Islet precursor cell (in vitro differentiated cells): ENCODE results near the gene PNPLA7.
"Not testable (repeated sequence)": the region's sequence is repeated elsewhere in the genome, so short reads cannot be mapped to it uniquely, and the experiment has no call there.

ENCODE experiments used
- DNase-seq: peaks from one replicate; pipeline ENCODE4 v3.0.0-alpha.2; 2018

The PNPLA7 gene

GRCh38 chr9:137458194-137459151, 91.7 kb downstream of the PNPLA7 start:
- peak; percentile 52 for DNase-seq

GRCh38 chr9:137457406-137458193, 92.6 kb downstream of the PNPLA7 start:
- DNase-seq: no peak

DNA sequence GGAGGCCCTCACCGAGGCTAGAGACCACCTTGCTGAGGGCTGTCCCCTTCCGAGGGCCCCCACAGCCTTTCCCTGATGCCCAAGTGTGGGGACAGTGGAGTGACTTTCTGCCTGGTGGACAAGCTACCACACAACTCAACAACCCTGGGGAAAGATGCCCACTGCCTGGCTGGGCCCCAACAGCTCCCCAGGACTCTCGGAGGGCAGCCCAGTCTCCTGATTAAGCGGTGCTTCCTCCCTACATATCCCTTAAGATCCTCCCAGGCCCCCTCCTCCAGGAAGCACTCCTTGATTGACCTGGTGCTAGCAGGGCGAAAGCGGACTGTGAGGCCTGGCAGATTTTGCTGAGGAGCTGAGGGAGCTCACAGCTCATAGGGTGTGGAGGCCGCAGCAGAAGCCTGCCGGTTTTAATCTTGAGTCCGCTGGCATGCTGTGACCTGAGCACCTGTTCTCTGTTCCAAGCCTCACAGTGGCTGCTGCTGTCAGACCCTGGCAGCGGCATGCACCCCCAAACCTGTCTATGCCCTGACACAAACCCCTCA, 93.3 kb downstream of the PNPLA7 start:
- no peak for DNase-seq

DNA sequence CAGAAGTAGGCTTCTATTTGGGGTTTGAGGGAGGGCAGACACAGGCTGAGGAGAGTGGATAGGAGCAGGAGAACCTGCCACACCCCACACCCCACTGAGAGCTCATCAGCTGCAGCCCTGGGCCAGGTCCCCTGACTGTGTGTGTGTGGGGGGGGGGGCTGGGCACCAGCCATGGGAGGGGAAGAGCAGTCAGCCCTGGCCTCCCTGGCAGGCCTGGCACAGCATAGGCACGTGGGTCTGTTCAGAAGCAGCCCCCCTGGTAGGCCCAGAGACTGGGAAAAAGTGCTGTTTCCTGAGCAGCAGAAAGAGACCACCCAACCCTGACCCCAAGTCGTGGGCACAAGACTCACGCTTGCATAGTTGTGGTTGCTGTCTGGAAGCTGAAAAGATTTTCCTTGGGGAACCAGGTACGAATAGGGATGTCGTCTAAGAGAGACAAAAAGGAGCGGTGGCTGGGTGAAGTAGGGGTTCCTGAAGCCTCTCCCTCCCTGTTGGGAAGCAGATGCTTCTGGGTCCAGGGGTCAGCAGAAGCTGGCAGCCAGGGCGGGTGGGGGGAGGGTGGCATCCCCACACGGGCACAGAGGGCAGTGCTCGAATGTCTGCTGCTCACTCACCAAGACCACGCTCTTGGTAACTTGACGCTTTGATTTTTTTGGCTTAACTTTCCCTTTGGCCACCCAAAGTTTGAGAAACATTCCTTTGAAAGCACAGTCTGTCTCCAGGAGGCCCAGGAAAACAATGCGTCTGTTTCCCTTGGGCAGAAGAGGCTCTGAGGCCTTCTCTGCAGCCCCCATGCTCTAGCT, 93.9 kb downstream of the PNPLA7 start:
- no peak for DNase-seq

- no peak for DNase-seq
These were observed 94.7 kb downstream of the PNPLA7 start for GRCh38 chr9:137455359-137455991.

GRCh38 chr9:137454597-137455358, 95.4 kb downstream of the PNPLA7 start:
- DNase-seq: peak; percentile 73

GRCh38 chr9:137454145-137454596, 96.0 kb downstream of the PNPLA7 start:
- DNase-seq: peak; percentile 71

DNA sequence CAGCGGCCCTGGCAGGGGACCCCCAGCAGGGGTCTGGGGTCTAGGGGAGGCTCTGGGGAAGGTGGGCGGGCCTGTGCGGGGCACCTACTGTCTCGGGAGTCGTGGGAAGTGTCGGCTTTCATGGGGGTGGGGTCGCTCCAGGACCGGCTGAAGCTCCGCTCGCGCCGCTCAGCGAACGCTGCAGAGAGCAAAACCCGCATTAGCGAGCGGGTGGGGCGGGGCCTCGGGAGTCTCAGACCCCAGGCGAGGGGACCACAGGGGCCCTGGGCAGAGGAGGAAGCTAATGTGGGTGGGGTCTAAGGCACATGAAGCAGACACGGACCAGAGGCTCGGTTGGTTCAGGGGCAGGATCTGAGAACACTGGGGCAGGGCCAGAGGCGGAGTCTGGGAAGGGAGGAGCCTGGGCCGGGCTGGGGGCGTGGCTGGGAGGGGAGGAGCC, 96.5 kb downstream of the PNPLA7 start:
- peak; percentile 93 for DNase-seq

DNA sequence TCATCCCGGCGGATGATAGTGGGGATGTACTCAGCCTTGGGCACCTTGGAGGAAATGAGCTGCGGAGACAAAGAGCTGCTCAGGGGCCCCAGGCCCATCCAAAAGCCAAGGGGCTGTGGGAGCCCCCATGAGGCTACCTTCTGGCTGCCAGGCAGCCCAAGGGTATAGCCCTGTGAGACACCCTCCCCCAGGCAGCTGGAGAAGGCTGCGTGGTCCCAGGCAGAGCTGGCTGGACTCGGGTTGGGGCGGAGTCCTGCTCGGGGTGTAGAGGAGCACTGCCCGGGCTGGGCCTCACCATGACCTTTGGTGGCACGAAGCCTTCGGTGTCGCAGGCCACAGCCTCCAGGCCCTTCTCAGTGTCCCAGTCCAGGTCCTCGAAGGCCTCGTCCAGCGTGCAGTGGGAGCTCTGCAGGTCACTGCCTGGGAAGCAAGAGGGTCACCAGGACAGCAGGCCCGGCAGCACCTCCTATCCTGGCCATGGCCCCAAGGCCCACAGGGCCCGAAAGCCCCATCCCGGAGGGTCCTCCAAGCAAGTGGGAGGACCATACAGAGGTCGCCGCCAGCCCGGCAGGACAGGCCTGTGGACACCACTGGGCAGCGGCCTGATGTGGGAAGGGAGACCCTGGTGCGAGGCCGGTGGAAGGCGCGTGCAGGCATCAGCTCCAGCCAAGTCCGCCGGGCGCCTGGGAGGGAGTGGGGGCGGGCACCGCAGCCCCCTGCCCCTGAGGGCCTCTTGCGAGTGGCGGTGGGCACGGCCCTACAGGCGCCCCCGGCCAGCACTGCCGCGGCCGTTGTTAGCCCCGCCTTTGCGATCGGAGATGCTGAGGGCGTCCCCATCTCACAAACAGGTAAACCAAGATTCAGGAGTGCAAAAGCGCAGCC, 97.2 kb downstream of the PNPLA7 start:
- no peak for DNase-seq

GRCh38 chr9:137452006-137452760, 98.0 kb downstream of the PNPLA7 start:
- no peak for DNase-seq

- not testable (repeated sequence) for DNase-seq
These were observed 98.8 kb downstream of the PNPLA7 start for GRCh38 chr9:137451264-137452005.

DNA sequence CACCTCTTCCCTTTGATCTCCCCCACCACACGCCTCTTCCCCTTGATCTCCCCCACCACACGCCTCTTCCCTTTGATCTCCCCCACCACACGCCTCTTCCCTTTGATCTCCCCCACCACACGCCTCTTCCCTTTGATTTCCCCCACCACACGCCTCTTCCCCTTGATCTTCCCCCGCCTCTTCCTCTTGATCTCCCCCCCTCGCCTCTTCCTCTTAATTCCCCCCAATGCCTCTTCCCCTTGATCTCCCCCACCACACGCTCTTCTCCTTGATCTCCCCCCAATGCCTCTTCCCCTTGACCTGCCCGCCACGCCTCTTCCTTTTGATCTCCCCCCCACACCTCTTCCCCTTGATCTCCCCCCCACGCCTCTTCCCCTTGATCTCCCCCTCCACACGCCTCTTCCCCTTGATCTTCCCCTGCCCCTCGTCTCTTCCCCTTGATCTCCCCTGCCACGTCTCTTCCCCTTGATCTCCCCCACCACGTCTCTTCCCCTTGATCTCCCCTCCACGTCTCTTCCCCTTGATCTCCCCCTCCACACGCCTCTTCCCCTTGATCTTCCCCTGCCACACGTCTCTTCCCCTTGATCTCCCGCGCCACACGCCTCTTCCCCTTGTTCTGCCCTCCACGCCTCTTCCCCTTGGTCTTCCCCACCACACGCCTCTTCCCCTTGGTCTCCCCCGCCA, 99.5 kb downstream of the PNPLA7 start:
- DNase-seq: not testable (repeated sequence)

- no peak for DNase-seq
These were observed 100.2 kb downstream of the PNPLA7 start for GRCh38 chr9:137449931-137450538.

GRCh38 chr9:137449081-137449844, 100.9 kb downstream of the PNPLA7 start:
- no peak for DNase-seq

DNA sequence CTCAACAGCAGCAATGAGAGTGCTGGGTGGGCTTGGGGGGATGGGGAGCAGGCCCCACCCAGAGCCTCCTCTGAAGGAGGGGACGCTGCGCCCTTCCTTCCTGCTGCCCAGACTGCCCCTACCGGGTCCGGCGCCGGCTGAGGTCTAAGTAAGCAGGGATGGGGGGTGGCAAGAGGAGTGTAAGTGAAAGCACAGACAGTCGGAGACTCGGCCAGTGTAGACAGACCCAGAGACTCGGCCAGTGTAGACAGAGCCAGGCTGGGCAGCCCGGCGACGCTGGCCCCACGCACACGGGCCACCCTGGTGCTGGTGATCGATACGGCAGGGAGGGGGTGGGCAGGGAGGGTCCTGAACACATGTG, 101.6 kb downstream of the PNPLA7 start:
- DNase-seq: no peak

DNA sequence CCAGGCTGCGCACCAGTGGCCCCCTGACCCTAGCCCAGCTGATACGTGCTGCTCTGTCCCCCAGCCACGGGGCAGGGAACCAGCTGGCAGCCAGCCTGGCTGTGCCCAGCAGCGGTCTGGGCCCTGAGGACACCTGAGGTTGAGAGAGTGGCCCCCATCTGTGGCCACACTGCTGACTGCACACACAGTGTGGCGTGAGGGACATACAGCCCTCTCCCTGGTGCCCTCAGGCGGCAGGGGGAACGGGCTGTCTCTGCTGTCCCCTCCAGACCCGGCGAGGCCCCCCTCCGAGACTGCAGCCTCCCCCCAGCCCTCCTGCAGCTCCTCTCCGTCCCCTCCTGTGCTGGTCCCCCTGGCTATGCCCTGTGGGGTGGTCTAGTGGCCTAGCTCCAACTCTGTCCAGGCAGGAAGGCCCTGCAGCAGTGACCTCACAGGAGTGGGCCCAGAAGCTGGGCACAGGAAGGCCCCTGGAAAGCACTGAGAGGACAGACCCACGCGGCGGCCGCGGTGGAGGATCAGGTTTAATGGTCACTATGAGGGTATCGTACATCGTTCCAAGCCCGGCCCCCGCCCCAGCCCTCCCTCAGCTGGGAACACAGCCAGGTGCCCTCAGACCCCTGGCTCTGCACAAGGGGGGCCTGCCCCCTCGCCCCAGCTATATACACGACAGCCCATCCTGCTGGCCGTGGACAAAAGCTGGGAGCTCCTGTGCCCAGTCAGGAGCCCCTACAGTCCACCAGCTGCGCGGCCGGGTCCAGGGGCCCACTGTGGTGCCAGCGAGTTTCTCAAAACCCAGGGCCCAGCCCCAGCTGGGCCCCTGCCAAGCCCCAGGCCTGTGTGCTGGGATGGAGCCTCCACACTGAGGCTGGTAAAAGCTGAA, 102.2 kb downstream of the PNPLA7 start:
- no peak for DNase-seq
